GM19395 (cell line): ENCODE data around the gene TBCD.

ENCODE experiments used
- ATAC-seq: cut with Tn5 transposase; IDR thresholded peaks from one replicate; pipeline ENCODE4 v1.9.1; 2021; ENCODE audit warnings: mild to moderate bottlenecking, moderate library complexity; ENCODE audit not compliant: unreplicated experiment

TBCD gene

DNA sequence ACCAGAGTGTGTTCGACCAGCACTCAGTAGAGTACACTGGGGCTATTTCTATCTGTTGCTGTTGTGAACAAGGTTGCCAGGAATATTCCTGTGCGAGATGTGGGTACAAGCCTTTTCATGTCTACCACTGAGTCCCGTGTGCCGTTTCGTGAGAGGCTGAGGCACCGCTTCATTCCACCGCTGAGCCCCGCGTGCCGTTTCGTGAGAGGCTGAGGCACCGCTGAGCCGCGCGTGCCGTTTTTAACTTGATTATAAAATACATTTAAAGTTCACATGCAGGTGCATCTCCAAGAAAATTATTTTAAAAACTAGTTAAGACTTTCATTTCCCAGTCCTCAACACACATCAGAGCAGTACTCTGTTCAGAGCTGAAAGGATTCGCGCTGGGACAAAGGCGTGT is 166.6 kb downstream of the TBCD start:
- no peak for ATAC-seq

DNA sequence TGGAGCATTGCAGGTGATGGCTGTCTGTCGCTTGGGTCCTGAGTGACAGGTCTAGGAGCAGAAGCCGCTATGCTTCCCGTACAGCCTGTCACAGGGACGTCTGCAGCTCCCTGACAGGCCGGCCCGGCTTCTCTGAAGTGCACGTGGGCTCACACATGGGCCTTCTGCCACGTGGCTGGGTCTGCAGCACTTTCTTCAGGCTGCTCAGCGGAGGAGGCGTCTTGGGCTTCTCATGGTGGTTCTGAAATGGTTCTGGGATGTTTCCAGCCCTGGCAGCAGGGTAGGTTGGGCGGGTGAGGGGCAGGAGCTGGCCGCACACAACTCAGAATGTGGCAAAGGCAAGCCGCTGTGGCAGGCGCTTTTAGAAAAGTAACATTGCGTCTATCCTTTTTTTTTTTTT is 168.3 kb downstream of the TBCD start:
- no peak for ATAC-seq

DNA sequence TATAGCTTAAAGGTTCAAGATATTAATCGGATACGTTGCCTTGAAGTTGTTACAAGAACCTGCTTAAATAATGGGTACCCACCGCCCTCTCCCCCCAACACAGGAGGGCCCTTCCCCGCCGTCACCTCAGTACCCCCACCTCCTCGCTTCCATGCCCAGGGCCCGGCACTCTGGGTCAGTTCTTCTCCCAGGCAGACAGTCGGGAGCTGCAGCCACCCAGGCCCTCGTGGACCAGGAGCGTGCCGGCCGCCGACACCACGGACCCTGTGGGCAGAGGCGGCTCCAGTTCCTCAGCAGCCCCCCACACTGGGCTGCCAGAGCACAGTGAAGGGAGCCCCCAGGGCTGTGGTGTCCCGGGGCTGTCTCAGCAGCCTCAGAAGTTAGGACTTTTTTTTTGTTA is 168.8 kb downstream of the TBCD start:
- no peak for ATAC-seq

DNA sequence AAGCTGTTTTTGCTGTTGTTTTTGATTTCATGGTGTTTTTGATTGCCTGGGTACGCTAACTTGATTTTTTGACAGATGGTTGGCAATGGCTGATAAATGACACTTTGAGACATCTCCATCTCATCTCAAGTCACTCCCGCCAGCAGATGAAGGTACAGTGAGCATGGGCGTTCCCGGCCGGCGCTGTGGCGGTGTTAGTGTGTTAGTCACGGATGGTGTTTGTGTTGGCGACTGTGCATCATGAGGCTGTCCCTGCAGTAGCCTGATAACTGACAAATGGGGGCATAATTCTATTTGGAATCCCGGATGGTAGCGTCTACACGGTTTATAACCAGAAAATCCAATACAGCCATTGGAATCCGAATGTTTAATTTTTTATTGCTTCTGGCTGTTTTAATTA is 169.6 kb downstream of the TBCD start:
- no peak for ATAC-seq

DNA sequence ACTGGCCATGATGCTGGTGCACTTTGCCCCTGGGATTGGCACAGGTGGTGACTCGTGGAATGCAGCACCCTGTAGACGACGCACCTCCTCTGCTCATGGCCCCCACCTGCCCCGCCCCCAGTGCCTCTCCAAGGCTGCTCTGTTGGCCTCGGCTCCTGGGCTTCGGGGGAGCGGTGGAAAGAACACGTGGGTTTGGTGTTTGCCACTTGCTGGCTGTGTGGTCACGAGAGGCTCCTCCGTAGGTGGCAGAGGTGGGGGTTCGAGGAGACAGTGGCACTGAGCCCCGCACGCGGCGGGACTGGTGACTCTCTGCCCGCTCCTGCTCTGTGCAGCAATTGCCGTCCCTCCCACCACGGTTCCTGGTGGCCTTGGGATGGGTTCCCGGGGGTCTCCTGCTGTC is 170.8 kb downstream of the TBCD start:
- ATAC-seq: no peak

DNA sequence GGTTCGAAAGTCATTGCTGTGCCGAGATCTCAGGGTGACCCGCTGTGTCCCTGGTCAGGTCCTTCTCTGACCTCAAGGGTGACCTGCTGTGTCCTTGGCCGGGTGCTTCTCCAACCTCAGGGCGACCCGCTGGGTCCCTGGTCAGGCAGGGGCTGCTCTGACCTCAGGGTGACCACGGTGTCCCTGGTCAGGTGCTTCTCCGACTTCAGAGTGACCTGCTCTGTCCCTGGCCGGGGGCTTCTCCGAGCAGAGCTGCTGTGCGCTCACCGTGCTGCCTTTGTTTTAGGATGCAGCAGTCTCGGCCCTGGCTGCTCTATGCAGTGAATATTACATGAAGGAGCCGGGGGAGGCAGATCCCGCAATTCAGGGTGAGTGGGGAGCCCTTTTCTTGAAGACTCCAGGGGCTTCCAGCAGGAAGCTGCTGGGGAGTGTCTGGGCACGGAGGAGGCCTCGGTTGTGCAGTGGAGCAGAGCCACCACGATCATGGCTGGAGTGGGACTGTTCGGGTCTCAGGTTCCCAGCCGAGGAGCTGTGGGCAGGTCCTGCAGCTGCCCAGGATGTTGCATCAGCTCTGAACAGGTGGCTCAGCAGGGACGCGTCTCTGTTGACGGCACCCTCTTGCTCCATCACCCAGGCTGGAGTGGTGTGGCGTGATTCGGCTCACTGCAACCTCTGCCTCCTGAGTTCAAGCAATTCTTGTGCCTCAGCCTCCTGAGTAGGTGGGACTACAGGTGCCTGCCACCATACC is 171.7 kb downstream of the TBCD start:
- ATAC-seq: no peak

DNA sequence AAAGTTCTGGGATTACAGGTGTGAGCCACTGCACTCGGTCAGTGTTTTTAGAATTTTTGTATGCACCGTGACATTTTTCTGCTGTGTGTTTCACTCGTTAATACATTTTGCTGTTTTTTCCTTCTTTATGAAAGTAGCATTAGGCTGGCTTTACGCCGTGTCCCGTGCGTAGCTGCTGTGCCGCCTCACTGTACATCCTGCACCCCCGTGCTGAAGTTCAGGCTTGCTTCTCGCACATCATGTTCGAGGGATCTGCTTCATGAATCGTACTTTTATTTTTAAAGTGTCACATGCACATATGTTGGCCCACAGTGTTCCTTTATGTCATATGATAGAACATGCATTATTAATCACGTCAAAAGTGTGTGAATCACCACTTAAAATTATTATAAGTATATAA is 172.3 kb downstream of the TBCD start:
- no peak for ATAC-seq

DNA sequence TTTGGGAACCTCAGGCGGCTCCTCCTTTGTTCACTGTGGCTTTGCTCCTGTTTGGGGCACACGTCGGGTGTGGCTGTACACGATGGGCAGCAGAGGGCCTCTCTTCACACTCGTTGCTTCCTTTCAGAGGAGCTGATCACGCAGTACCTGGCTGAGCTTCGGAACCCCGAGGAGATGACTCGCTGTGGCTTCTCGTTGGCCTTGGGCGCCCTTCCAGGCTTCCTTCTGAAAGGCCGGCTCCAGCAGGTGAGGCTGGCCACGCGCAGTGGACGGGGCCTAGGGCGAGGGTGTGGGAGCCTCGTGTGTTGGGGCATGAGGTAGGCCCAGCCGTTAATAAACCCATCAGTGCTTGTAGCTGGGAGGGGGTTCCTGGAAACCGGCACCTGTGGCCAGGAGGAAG is 172.9 kb downstream of the TBCD start:
- ATAC-seq: no peak

DNA sequence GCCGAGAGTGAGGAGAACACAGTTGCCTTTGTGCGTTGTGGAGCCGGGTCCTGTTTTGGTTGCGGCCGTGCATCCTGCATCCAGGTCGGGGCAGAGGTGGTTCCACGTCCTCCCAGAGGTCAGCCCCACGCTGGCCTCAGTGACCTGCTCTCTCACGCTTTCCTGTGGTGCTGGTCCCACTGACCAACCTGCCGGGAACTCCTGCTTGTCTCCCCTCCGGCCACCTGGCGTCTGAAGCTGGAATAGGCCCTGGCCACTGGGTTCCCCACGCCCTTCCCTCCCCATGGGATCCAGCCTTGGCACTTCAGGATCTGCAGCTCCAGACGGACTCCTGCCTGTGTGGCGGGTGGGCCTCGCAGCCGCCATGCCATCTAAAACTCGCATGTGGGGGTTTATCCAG is 173.5 kb downstream of the TBCD start:
- ATAC-seq: no peak

DNA sequence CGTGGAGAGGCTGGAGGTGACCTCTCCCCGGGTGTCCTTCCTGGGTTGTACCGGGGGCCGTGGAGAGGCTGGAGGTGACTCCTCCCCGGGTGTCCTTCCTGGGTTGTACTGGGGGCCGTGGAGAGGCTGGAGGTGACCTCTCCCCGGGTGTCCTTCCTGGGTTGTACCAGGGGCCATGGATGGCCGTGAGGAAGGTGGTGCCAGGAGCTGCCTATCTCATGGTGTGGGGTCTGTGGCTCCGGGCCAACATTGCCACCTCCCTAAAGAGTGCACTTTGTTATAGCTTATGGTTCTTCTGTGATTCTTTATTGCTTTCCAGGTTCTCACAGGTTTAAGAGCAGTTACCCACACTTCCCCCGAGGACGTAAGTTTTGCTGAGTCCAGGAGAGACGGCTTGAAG is 174.2 kb downstream of the TBCD start:
- no peak for ATAC-seq

DNA sequence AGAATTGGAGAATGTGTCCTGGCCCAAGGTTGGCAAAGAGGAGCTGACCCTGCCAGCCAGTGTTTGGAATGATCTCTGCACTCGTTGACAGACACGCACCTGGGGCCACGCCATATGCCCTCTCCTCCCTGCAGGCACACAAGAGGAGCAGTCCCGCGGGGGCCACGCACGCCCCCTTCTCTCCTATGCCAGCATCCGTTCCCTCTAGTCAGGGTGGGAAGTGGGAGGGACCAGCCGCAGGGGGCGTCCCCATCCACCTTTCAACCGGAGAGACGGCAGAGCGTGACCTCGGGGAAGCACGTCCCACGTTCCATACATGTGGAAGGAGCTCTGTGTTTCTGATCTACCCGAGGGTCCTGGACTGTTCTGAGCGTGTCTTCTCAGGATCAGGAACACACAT is 174.9 kb downstream of the TBCD start:
- ATAC-seq: no peak

DNA sequence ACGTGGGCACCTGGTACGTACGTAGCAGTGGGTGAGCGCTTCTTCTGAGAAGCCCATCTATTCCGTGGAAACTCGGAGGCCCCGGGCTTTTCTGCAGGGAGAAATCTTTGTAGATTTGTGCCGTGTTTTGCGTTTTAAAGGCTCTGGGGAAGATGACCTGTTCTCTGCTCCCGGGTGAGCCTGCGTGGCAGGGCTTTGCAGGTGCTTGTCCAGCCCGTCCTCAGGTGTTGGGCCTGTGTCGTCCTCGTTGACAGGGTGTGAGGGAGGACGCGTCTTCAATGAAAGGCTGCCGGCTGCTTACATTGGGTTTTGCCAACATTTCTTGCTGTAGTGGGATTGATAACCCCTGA is 175.4 kb downstream of the TBCD start:
- no peak for ATAC-seq

DNA sequence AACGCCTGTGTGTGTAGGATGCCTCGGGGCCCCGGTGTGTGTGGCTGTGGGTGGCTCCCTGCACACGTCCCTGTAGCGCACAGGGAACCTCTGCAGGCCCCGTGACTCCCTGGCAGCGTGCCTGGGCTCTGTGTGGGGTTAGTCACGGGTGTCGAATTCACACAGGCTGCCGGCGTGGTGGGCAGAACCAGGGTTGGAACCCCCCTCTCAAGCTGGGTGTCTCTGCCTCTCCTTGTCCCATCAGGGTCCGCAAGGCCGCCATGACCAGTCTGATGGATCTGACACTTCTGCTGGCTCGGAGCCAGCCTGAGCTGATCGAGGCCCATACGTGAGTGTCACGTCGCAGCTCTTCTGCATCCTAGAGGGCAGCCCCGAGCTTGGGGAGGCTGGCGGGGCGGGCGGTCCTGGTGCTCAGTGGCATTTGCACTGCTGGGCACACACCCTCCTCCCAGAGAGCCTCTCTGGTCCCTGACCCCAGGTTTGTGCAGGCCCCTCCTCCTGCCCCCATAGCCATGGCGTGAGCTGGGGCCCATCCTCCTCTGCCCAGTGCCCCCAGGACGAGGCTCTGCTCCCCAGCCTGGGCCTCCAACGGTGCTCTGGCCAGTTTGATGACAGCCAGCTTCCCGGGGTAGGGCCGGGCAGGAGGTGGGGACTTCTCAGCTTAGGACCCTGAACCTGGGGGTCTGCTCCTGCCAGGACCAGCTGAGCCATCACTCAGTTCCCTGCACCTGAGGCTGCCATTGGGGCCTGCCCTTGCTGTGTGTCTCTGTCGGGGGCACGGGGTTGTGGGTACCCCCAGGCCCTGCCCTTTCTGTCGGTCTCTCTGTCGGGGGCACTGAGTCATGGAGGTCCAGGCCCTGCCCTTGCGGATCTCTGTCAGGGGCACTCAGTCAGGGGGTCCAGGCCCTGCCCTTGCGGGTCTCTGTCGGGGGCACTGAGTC is 176.1 kb downstream of the TBCD start:
- no peak for ATAC-seq

DNA sequence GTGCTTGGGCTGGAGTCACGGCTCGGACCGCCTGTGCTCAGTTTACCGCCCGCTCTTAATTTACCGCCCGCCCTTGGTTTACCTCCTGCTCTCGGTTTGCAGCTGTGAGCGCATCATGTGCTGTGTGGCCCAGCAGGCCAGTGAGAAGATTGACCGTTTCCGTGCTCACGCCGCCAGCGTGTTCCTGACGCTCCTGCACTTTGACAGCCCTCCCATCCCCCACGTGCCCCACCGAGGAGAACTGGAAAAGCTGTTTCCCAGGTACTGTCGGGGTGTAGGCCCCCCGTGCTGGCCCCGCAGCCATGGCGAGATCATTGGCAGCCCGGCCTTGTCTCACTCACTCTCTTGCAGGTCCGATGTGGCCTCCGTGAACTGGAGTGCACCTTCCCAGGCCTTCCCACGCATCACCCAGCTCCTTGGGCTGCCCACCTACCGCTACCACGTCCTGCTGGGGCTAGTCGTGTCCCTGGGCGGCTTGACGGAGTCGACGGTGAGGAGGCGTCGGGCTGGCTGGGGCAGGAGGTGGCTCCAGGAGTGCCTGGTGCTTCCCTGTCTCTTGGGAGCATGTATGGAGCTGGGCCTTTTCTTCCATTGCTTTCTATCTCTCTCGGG is 177.3 kb downstream of the TBCD start:
- ATAC-seq: no peak

DNA sequence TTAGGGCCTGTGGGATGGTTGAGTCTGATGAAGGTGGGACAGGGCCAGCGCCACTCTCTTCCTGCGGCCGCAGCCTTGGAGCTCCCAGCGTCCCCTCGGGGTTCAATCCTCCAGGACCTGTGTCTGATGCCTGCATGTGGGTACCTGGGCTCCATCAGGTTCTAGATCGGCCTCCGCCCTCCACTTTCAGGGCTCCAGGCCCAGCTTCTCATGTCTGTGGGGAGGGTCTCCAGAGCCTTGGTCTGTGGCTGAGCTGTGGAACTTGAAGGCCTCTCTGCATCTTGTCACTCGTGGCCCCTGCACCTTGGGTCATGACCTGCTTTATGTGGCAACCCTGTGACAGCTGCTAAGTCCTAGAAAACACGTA is 177.8 kb downstream of the TBCD start:
- no peak for ATAC-seq

DNA sequence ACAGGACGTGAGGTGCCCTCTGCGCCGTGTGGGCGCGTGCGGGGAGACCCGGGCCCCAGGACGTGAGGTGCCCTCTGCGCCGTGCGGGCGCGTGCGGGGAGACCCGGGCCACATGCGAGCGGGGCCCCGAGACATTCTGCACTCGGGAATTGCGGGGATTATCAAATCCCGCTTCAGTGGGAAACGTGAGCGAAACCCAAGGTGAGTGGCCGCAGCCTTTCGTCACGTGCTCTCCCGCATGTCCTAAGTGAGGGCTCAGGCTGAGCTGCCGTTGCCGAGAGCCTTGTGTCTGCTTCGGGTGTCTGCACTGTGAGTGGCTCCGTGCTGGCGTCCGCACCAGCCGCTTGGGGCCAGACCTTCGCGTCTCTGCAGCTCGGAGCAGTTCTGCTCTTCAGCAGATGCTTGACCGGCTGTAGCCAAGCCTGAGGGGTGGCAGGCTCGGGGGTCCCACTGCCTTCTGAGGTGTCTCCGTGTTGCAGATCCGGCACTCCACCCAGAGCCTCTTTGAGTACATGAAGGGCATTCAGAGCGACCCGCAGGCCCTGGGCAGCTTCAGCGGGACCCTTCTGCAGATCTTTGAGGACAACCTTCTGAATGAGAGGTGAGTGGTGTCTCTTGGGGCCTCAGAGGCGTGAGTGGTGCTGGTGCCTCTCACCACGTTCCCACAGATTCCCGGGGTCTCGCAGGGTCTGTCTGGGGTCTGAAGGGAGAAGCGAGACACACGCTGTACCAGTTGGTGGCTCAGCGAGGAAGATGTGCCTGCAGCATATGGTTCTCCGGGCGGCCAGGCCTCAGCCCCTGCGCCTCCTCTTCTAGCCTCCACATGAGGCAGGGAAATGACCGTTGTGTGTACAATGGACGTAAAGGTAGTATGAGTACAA is 178.4 kb downstream of the TBCD start:
- ATAC-seq: no peak

DNA sequence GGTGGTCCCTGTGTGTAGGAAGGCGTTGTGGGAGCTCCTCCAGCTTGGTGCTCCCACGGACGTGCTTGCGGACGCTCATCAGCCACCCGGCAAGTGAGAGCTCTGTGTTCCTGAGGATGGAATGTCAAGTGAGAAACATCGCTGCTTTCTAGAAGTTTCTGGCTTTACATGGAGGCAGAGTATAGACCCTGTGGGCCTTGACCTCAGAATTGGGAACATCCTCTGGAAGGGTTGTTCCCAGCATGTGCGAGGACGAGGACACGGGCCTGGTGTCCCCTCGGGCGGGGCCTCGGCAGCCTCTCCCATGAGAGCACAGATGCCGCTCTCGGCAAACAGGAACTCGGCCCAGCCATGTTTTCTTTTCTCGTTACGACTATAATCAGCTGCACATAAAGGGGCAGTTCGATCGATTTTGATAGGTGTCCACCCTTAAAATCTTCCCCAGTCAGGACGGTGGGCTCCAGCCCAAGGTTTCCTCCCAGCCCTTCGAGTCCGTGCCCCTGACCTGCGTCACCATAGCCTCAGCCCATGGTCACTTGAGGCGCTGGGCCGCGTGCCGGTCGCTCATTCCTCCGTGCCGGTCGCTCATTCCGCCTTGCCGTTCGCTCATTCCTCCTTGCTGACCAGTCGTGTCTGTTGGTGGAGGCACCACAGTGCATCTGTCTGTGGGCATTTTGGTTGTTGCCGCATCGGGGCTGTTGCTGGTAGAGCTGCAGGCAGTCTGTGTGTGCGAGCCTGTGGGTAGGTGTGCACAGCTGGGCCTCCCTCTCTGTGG is 179.2 kb downstream of the TBCD start:
- ATAC-seq: no peak

DNA sequence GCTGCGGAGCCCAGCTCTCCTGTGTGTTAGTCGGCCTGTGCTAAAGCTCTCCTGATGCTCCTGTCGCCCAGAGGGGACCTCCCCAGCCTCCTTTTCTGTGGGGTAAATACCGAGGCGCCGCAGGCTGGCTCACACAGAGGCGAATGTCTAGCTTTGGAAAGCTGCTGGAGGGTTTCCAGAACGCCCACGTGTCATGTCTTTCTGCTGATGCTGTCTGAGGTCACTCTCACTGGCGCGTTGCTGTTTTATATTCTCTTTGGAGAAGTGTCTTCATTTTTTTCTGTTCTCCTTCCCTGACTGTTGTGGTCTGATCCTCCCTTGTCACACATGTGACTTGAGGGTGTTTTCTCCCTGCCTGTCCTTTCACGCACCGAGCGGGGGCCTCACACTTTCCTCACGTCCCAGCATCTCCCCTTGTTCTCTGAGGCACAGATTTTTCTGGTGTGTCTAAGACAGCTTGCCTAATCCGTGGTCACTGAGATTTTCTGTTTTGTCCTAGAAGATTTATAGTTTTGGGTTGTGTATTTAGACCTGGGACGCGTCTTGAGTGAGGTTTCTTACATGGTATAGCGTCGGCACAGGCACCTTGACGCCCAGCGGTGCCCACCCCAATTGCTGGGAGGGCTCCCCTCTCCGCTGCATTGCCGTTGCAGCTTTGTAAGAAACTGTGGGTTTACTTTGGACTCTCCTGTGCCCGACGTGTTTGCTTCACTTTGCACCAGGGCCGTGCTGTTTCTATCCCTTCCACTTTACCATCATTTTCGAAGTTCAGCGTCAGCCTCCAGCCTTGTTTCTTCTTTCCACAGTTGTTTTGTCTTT is 180.0 kb downstream of the TBCD start:
- ATAC-seq: no peak

DNA sequence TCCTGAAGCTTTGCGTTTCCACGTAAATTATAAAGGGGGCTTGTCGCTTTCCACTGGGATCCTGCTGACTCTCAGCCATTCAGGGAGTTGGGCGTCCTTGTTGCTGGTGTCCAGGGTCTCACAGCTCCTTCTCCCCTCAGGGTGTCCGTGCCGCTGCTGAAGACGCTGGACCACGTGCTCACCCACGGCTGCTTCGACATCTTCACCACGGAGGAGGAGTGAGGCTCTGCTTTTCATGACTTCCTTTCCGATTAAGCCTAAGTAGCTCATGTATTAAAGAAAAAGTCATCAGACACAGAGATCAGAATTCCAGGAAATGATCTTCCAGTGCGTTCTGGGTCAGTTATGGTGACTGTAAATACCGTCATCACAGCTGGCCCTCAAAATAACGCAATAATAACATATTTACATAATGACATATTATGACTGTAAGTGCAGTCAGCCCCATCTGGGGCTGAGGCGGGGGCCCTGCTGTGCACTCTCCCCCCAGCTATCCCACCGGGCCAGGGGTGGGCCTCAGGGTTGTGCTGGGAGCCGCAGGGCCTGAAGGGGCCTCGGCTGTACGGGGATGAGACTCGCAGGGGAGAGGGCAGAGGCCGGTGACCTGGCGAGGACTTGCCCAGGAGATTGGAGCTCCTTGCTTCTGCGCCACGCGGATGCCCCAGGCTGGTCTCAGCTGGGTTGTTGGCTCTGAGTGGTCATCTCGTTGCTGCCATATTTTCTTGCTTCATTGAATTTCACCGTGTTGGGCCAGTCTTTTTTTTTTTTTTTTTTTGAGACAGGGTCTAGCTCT is 180.8 kb downstream of the TBCD start:
- no peak for ATAC-seq
